GM19324 (cell line): ENCODE results near the gene RGMA.
"Not testable (repeated sequence)": the region's sequence is repeated elsewhere in the genome, so short reads cannot be mapped to it uniquely, and the experiment has no call there.

Experiments
- ATAC-seq: cut with Tn5 transposase; IDR thresholded peaks from one replicate; pipeline ENCODE4 v1.9.1; 2021; ENCODE audit warnings: mild to moderate bottlenecking, moderate library complexity; ENCODE audit not compliant: unreplicated experiment, low FRiP score

RGMA gene

DNA sequence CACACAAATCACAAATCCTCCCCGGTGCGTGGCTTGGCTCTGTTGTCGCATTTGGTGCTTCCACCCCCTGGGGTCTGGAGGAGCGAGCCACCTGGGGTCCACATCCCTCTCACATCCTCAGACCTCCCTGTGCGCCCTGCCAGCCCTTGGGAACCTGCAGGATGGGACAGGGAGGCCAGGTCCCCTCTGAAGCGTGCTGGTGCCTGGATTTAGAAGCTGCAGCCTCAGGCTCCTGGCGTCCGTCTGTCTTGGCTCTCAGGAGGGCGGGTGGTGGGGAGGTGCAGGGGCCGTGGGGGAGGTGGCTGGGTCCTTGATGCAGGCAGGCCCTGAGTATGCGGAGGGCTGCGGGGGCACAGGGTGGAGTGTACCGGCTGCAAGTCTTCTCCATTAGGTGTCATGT, 38.4 kb downstream of the RGMA start:
- ATAC-seq = no peak

DNA sequence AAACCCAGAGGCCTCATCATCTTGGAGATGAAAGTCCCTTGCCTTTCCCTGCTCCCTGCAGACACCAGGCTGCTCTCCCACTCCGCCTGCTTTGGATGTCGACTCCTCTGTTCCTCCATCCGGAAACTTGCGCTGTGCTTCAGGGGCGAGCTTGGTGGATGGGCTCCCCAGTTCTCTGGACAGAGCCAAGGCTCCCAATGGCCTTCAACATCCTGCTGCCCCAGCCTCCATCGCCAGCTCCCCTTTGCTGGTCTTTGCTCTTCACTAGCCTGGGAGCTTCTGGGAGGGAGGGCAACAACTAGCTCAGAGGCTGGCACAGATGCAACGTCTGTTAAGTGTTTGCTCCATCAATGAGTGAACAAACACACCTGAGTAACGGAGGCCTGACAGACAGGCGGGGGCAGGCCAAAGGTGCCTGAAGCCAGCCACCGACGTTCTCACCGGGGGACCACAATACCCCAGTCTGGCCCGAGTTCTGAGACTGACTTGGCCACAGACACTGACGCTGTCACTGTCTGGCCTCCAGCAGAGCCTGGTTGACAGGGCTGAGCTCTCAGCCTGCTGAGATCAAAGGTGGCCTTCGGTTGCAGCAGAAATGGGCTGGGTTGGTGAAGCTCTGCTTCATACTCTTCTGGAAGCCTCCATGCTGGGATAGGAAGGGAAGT, 39.0 kb downstream of the RGMA start:
- no peak for ATAC-seq

DNA sequence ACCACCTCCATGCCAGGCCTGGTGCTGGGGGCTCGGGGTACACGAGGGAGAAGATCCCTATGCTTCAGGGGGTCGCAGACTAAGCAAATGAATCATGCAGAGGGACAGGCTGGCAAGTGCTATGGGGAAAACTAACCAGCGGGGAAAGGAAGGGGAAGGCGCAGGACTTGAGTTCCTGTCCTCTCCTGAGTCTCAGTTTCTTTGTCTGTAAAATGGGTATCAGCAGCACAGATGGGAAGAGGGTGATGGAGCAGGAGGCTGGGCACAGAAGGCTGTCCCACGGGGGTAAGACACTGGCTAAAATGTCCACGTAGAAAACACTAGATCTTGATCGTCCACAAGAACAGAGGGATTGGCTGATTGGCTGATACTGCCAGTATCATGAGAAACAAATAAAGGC, 39.8 kb downstream of the RGMA start:
- no peak for ATAC-seq

DNA sequence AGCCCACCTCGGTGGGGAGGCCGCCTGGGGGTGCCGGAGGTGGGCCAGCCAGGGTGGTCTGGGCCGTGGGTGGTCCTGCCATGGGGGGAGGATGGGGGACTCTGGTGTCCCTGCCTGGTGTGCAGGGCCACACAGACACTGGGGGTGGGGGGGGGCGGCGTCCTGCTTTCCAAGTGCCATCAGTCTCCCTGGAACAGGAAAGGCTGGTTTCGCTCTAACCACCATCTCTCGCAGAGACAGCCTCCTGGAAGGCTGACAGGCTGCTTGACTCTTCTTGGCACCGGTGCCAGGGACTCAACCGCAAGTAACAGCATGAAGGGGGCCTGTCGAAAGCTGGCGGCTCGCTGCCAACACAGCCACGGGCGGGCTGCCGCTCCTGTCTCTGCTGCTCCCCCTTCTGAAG, 40.3 kb downstream of the RGMA start:
- ATAC-seq = no peak

DNA sequence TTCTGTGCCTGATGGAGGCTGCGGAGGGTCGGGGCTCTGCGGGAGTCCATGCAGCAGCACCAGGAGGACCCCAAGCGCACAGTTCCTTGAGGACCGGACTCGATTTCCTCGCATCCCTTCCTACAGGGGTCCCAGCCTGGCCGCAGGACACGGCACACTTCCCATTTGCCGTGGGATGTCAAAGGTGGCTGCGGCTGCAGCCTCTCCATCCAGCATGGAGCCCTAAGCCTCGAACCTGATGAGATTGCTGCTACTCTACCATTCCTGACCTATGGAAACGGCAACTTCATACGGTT, 40.6 kb downstream of the RGMA start:
- ATAC-seq = no peak

DNA sequence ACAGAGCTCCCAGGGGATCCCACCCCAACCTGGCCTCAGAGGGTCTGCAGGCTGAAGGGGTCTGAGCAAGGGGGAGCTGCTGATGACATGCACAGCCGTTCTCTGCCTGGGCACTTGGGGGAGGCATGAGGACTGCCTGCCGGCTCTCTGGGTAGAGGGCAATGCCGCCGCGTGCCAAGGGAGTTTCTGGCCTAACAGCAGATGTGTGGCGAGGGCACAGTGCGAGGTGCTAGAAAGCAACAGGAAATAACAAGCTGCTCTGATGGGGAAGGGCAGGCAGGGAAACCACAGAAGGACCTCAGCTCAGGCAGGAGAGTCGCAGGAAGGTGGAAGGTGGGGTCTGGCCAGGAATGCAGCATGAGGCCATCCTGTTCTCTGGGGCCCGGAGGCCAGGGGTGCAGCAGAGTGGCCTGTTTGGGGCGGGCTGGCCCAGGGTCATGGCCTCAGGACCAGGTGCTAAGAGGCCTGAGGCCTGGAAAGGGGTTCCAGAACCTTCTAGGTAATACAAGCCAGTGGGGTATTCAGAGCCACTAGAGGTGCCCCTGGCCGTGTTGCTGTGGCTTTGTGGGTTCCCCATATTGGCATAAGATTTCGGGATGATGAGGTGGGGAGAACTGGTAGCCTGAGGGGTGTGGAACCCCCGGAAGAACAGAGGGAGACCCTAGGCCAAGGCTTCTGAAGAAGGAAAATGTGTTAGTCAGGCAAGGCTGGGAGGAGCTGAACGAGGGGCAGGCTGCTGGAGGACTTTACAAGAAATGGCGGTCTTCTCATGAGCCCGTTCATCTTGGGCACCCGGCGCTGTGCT, 41.2 kb downstream of the RGMA start:
- ATAC-seq = no peak

DNA sequence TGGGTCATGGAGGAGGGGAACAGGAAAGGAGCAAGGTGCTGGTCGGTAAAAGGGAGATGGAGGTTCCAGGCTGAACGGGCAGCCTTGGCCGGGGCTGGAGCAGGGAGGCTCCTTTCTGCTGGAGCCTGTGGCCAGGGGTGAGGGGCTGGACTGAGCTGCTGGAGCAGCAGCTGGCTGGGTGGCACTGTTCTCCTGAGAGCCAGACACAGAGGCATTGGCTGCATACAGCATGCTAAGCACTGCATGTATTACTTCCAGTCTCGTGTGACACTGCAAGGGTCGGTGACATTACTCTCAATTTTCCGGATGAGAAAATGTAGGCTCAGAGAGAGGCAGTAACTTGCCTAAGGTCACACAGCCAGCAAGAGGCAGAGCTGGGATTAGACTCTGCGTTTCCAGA, 42.3 kb downstream of the RGMA start:
- ATAC-seq = no peak

DNA sequence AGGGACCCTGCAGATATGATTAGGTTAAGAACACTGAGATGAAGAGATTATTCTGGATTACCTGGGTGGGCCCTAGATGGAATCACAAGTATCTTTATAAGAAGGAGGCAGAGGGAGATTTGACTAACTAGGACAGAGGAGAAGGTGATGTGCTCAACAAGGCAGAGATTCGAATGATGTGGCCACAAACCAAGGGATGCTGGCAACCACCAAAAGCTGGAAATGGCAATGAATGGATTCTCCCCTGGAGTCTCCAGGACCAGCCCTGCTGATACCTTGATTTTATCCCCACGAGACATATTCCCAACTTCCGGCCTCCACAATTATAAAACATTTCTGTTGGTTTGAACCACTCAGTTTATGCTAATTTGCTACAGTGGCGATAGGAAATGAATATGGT, 42.9 kb downstream of the RGMA start:
- no peak for ATAC-seq

DNA sequence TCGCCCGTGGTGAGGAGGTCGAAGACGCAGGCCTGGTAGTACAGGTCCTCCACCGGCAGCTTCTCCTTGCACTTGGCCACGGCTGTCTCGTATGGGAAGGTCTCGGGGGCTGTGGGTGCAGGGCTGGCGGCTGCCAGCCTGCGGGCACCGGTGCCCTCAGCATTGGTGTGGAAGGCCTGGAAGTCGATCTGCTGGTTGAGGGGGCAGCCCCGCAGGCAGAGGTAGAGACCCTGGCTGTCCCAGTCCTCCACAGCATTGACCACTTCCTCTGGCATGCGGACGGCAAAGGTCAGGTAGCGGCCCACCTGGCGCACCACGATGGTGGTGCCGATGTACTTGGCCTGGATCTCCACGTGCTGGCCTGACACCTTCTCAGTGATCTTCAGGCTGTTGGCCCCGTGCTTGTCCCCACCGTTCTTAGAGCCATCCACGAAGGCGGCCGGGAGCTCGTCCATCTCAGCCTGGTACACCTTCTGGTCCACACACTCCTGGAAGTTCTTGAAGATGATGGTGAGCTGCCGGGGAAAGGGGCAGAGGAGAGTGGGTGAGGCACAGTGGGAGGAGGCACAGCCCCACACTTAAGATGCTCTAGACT, 43.7 kb downstream of the RGMA start:
- ATAC-seq = no peak

DNA sequence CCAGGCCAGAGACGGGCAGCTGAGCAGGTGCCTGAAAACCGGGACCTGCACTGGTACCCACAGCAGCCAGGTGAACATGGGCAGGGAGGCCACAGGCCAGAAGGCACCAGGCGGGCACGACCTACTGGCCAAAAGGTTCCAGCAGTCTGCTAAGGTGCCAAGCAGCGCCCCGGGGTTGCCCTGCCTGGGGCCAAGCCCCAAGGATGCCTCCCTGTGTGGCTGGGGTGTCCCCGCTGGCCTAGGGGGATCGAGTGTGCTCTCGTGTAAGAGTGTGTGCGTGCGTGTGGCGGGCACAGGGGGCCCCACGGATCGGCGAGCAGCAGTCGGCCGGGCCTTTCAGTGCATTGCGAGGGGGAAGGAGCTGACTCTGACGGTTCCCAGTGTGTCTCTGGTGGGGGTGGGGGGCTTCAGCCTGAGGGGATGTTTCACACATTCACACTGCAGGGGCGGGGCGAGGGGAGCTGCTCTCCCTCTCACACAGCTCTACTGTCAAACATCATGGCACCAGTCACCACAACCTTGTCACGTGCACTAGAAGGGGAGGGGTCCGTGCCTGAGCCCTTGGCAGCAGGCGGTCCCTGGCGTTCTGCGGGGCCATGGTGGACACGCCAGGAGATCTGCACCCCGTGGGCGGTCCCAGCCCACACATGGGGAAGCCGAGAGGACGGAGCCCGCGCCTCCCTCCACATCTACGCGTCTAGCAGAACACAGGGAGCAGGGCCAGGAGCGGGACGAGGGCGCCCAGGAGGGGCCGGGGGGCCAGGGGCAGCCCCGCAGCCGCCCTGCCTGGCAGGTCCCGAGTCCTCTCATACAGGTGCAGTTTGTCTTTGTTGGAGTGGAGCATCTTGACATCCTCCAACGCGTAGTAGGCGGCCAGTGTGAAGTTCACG, 44.5 kb downstream of the RGMA start:
- no peak for ATAC-seq

DNA sequence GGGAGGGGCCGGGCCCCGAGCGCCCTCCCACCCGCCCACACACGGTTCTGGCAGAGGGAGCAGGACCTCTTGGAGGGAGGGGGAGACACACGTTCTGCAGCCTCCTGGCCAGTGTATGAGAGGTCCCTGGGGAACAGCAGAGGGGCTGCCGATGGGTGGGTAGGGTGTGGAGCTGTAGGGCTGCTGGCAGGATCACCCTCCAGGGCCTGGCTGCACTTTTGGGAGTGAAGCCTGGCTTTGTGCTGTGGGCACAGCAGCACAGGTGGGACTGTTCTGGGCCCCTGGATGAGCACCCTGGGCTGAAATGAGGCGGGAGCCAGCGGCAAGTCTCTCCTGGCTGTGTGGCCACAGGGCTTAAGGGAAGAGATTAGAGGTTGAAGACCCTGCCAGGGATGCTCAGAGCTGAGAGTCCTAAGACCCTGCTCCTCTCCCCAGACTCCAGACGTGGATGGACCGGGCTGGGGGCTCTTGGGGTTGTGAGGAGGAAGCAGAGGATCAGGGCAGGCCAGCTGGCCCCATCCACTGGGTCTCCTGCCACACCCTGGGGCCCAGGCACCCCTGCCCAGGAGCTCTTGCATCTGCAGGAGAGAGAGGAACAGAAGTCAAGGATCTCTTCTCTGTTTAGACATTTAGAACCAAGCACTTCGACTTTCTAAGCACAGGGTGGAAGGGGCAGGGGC, 45.2 kb downstream of the RGMA start:
- ATAC-seq = no peak

DNA sequence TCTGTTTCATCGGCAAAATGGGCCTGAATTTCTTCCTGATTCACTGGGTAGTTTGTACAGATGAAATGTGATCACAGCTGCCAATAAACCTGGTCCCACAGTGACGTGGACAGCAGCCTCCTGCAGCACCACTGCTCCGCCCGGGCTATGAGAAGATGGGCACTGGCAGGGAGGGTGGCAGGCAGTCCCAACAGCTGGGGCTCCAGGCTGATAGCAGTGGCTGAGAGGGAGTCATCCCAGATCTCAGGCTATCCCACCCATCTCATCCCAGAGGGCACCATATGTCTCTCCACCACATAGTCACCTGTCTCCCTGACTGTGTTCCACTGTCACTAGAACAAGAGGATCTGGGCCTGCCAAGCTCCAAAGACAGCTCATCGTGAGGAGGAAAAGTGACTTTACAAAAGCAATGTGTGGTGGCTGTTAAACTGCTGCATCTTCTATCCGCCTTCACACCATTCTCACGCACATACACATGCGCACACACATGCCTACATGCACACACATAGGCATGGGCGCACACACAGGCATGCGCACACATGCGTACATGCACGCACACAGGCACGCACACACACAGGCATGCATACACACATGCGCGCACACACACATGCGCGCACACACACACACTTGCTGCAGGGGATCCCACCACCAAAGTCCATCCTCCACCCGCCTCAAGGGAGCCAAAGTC, 46.2 kb downstream of the RGMA start:
- ATAC-seq = no peak

DNA sequence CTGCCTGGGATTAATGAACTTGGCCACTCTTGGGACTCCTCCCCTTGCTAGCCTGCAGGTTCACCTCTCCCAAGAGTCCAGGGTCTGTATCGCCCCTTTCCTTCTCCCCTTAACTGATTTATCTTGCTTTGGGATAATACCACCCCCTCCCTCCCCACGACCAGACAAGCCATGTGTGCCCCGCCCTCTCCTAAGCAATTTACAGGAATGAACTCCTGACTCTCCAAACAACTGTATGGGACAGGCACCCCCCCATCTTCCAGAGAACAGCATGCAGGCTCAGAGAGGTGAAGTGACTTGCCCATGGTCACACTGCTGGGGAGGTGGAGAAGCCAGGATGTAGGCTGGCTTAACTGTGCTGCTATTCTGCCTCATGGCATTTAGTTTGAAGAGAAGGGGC, 46.8 kb downstream of the RGMA start:
- ATAC-seq = no peak

DNA sequence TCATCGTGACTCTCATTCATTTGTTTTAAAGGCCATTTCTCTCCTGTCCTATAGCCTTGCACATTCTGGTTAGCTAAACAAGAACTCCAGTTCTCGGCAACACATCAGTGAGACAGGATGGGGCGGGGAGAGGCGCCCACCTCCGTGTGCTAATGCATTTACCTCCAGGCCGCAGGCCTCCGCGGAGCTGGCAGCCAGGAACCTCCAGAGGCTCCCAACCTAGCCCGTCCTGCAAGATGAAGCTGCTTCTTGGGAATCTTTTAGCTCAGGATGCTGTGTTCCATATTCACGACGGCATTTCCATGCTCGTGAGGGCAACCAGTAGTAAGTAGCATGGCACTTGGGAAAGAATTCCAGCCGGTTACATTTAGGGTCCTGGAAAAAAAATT, 47.9 kb downstream of the RGMA start:
- ATAC-seq = no peak

DNA sequence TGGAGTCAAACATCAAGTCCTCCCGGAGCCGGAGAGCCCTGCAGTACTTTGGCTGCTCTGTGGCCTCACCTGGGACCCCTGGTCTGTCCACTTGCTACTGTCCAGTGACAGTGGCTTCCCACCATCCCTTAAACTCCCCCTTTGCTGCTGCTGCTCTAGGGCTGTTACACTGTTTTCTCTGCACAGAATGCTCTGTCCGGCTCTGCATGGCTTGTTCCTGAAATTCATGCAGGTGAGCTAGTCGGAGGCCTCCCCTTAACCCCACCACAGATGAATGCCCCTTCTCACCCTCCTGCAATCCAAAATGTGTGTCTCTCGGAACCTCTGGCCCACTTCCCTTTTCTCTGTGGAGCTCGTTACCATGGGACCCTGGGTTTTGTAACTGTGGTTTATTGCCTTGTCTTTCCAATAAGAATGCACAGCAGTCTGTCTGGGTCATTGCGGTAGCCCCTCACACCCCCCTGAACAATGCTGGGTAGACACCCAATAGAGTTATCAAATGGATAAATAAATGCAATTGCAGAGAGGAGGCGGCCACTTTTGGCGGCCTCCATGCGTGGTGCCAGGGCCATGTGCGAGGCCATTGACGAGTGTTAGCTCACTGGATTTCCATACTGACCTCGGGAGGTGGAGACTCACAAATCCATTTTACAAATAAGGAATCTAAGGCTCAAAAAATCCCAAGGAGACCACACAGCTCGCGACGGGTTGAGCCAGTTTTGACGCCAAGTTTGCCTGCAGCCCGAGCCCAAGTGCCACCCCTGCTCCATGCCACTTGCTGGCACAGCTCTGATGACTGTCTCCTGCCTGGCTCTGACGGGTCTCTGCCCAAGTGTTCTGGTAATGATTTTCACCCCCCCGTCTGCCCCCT, 48.5 kb downstream of the RGMA start:
- no peak for ATAC-seq

DNA sequence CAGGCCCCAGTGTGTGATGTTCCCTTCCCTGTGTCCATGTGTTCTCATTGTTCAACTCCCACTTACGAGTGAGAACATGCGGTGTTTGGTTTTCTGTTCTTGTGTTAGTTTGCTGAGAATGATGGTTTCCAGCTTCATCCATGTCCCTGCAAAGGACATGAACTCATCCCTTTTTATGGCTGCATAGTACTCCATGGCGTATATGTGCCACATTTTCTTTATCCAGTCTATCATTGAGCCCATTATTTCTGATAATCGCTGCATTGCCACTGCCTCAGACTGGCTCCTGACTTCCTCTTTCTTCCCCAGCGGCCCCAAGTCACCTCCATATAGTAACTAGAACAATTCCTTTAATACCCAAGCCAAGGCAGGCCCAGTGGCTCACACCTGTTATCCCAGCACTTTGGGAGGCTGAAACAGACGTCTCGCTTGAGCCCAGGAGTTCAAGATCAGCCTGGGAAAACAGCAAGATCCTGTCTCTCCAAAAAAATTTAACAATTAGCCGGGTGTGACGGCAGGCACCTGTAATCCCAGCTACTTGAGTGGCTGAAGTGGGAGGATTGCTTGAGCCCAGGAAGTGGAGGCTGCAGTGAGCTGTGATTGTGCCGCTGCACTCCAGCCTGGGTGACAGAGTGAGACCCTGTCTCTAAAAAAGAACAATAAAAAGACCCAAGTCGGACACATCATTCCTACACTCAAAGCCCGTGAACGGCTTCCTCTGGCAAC, 49.3 kb downstream of the RGMA start:
- ATAC-seq = not testable (repeated sequence)

DNA sequence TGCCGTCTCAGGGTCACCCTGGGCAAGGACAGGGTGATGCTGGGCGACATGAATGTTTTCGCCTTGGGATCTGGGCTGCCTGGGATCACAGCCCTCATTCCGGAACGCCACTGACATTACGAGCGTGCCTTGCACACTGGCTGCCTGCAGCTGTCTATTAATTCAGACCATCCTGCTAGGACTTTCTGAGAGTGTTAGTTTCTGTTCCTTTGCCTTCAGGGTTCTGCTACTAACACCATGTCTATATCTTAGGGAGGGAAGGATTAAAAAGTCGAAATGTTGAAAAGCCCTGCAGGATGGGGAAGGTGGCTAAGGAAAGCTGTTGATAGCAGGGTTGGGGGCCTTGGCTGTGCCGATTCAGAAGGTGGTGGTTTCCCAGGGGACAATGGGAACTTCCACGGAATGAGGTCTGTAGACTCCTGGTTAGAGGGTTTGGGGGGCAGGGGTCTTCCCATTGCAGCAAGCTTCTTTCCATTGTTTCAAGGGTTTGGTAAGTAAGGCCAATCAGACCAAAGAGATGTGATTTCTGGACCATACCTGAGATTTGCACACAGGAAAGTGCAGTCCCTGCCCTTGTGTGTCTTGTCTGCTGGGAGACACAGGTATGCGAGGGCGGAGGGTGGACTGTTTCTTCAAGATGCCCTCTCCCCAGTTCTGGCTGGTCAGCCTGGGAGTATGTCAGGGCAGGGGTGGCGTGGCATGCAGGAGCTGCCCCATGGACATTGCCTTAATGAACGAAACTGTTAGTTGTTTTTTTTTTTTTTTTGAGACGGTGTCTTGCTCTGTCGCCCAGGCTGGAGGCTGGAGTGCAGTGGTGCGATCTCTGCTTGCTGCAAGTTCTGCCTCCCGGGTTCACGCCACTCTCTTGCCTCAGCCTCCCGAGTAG, 50.9 kb downstream of the RGMA start:
- no peak for ATAC-seq
